NCI-H748 (cell line): ENCODE measurements around the gene C20orf173.

Experiments
- DNase-seq: peaks from one replicate; lab custom pipeline; 2025; ENCODE audit not compliant: unreplicated experiment; lab: John Stamatoyannopoulos, UW

Gene C20orf173

DNA sequence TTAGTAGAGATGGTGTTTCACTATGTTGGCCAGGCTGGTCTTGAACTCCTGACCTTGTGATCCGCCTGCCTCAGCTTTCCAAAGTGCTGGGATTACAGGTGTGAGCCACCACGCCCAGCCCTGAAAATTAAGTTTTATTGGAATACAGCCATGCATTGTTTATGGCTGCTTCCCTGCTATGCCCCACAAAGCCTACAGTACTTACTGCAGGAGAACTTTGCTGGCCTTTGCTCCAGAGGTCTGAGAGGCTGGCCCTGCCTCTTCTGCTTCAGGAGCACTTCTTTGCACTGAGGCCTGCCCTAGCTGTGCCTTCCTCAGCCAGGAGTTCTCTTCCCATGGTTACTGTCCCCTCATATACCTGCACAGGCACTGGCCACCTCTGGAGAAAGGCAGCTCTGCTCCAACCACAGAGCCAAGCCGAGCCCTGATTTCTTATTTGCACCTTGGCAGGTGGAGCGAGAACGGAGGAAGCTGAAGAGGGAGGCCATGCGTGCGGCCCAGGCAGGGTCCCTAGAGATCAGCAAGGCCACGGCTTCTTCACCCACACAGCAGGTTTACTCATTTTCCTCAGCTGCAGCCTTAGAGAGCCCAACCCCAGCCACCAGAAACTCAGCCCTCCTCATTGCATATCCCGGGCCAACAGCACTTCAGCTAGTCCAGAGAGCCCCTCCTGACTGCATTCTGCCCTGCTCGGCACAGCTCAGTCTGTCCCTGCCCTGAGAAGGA is 20.8 kb downstream of the C20orf173 start:
- DNase-seq: no peak

- DNase-seq: no peak
These were observed 22.4 kb downstream of the C20orf173 start for GRCh38 chr20:35506872-35507638.

GRCh38 chr20:35506179-35506578 is 23.3 kb downstream of the C20orf173 start:
- DNase-seq: no peak

GRCh38 chr20:35504751-35505150 is 24.7 kb downstream of the C20orf173 start:
- no peak for DNase-seq

DNA sequence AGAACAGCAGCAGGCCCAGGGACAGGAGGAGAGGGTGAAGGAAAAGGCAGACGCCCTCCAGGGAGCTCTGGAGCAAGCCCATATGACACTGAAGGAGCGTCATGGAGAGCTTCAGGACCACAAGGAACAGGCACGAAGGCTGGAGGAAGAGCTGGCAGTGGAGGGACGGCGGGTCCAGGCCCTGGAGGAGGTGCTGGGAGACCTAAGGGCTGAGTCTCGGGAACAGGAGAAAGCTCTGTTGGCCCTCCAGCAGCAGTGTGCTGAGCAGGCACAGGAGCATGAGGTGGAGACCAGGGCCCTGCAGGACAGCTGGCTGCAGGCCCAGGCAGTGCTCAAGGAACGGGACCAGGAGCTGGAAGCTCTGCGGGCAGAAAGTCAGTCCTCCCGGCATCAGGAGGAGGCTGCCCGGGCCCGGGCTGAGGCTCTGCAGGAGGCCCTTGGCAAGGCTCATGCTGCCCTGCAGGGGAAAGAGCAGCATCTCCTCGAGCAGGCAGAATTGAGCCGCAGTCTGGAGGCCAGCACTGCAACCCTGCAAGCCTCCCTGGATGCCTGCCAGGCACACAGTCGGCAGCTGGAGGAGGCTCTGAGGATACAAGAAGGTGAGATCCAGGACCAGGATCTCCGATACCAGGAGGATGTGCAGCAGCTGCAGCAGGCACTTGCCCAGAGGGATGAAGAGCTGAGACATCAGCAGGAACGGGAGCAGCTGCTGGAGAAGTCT is 25.5 kb downstream of the C20orf173 start:
- no peak for DNase-seq

DNA sequence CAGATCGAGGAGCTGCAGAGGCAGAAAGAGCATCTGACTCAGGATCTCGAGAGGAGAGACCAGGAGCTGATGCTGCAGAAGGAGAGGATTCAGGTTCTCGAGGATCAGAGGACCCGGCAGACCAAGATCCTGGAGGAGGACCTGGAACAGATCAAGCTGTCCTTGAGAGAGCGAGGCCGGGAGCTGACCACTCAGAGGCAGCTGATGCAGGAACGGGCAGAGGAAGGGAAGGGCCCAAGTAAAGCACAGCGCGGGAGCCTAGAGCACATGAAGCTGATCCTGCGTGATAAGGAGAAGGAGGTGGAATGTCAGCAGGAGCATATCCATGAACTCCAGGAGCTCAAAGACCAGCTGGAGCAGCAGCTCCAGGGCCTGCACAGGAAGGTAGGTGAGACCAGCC is 26.2 kb downstream of the C20orf173 start:
- no peak for DNase-seq

DNA sequence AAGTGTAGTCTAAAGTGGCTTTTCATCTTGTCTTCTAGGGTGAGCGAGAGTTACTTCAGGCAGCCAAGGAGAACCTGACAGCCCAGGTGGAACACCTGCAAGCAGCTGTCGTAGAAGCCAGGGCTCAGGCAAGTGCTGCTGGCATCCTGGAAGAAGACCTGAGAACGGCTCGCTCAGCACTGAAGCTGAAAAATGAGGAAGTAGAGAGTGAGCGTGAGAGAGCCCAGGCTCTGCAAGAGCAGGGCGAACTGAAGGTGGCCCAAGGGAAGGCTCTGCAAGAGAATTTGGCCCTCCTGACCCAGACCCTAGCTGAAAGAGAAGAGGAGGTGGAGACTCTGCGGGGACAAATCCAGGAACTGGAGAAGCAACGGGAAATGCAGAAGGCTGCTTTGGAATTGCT is 27.1 kb downstream of the C20orf173 start:
- DNase-seq: no peak

DNA sequence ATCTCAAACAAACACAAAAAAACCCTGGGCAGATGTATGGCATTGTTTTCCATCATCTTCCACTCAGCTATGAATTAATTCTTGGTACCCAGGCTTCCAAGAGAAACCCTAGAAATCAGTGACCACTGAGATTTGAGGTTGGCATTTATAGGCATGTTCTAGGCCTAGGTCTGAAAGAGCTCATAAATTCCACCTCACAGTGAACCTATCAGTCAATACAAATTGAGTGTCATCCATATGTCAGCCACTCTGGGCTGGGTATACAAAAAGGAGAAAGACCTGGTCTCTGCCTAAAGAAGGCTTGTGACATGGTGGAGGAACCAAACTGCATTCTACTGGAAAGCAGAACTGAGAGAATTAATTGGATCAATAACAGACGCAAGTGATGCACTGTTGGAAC is 30.2 kb downstream of the C20orf173 start:
- no peak for DNase-seq

DNA sequence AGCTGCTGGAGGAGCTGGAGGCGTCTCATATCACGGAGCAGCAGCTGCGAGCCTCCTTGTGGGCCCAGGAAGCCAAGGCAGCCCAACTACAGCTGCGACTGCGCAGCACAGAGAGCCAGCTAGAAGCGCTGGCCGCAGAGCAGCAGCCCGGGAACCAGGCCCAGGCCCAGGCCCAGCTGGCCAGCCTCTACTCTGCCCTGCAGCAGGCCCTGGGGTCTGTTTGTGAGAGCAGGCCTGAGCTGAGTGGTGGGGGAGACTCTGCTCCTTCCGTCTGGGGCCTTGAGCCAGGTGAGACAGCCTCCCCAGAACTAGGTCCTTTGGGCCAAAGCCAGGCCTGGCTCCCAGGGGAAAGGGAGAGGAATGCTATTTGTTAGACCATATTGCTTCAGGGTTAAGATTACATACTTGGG is 31.7 kb downstream of the C20orf173 start:
- no peak for DNase-seq

DNA sequence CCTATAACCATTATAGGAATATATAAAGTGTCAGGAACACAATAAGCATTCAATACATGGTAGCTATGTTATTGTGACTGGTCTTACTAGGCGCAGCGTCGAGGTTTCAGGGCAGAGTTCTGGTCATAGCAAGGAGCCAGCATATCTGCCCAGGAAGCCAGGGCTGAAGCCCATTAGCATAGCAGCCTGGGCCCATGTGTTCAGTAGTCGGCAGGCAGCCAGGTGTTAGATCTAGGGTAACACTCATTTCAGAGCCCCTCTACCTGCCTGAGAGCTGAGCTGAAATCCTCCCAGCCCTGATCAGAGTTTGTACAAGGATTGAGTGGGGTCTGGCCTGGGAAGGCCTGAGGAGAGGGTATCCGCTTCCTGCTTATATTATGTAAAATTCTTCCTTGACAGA is 32.1 kb downstream of the C20orf173 start:
- DNase-seq: no peak

- DNase-seq: no peak
These were observed 33.0 kb downstream of the C20orf173 start for GRCh38 chr20:35496481-35496880.

GRCh38 chr20:35492352-35492751 is 37.1 kb downstream of the C20orf173 start:
- no peak for DNase-seq

DNA sequence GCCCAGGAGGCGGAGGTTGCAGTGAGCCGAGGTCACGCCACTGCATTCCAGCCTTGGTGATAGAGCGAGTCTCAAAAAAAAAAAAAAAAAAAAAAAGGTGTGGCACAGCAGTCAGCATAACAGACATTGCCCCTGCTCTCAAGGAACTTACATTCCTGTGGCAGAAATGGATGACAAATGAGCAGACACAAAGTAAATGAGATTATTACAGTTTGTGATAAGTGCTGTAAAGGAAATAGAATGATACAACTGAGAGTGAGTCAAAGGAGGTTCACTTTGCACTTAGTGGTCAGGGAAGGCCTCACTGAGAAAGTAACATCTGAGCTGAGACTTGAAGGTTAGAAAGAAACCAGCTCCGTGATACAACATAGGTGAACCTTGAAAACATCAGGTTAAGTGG is 37.6 kb downstream of the C20orf173 start:
- no peak for DNase-seq

- DNase-seq: no peak
These were observed 38.7 kb downstream of the C20orf173 start for GRCh38 chr20:35490736-35491181.

- no peak for DNase-seq
These were observed 39.7 kb downstream of the C20orf173 start for GRCh38 chr20:35489717-35490116.

- DNase-seq: no peak
These were observed 42.0 kb downstream of the C20orf173 start for GRCh38 chr20:35487479-35487878.

DNA sequence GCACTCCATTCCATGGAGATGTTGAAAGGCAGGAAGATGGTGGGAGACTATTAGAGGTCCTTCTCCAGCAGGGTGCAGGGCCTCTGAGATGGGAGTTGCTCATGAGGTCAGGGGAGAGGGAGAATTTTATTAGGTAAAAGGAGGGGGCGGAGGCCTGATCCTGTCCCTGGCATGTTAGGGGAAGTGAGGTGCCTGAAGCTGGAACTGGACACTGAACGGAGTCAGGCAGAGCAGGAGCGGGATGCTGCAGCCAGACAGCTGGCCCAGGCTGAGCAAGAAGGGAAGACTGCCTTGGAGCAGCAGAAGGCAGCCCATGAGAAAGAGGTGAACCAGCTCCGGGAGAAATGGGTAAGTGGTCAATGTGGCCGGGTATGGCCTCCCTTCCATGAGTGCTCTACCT is 49.7 kb downstream of the C20orf173 start:
- no peak for DNase-seq

- no peak for DNase-seq
These were observed 50.5 kb downstream of the C20orf173 start for GRCh38 chr20:35478804-35479472.
